ENCODE measurements around the gene ALPL.

ALPL gene

DNA sequence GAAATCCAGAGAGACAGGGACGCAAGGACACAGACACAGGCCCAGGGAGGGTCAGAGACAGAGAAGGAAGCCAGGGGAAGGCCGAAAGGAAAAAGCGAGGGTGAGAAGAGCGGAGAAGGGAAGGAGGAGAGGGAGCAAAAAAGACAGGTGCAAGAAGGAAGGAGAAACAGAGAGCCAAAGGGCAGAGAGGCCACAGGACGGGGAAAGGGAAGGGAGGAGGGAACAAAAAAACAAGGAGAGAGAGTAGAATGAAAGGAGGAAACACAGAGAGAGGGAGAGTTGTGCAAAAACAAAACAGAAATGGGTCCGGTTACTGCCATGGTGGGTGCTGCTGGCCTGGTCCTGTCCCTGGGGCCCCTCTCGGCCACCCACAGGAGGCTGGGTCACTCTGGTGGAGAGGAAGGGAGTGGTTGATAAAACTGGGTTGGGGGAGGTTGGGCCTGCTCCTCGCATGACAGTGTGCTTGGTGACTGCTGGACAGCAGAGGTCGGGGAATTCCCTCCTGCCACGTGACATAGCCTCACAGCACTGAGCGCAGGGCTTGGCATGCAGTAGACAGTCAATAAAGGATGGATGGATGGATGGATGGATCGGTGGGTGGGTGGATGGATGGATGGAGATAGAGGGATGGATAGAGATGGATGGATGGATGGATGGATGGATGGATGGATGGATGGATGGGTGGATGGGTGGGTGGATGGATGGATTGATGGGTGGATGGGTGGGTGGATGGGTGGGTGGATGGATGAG lies 95.2 kb downstream of the ALPL start:
- no peak for DNase-seq

DNA sequence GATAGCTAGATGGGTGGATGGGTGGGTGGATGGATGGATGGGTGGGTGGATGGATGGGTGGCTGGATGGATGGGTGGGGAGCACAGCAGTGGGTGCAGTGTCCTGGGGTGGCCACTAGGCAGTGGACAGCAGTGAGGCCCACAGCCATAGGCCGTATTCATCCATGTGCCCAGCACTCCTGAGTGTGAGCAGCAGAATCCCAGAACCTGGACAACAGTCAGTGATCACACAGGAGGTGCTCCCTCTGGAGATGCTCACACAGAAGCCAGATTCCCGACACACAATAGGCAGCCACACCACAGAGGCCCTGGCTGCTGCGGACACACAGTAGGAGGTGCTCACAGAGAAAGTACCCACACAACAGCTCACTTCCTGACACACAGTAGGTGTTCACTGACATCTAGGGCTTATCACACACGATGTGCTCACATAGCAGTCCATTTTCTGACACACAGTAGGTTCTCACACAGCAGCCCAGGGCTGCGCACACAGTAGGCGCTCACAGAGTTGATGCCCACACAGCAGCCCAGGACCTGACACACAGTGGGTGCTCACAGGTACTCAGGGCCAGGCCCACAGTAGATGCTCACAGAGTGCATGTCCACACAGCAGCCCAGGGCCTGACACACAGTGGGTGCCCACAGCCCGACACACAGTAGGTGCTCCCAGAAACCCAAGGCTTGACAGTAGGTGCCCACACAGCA lies 95.9 kb downstream of the ALPL start:
- no peak for DNase-seq

- DNase-seq, result no peak
Observed at GRCh38 chr1:21605964-21606705, 96.9 kb downstream of the ALPL start.

DNA sequence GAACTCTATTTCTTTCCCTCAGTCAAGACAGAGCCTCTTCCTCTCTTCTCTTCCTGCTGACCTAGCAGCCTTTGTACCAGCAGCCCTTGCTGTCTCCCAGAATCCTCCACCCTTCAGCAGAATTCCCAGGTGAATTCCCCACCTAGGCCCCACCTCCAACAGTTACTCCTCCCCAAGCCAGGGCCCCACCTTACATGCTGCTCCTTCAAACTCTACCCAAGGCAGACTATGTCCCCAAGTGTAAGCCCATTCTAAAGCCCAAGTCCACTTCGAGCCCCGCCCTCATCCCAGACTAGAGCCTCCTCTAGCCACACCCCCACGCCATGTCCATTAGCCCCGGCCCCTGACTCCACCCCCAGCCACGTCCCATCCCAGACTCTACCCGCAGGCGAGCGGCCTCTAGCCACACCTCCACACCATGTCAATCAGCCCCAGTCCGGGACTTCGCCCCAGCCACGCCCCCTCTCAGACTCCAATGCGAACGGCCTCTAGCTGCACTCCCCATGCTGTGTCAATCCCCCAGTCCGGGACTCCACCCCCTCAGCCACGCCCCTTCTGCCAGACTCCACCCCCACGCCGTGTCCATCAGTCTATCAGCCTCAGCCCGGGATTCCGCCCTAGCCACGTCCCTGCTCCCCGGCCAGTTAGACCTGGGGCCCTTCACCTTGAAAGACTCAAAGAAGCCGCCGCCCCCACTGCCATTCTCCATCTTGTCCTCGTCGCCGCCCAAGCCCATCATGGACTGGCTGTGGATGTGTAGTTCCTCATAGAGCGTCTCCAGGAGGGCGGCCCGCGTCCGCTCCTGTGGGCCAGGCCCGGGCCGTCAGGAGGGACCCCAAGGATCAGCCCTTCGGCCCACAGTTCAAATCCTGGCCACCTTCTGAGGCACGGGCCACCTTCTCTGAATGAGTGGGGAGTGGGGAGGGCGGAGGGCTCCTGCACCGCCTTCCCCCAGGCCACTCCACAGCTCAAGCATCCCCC lies 98.6 kb downstream of the ALPL start:
- peak; percentile 56 to 68 for DNase-seq

DNA sequence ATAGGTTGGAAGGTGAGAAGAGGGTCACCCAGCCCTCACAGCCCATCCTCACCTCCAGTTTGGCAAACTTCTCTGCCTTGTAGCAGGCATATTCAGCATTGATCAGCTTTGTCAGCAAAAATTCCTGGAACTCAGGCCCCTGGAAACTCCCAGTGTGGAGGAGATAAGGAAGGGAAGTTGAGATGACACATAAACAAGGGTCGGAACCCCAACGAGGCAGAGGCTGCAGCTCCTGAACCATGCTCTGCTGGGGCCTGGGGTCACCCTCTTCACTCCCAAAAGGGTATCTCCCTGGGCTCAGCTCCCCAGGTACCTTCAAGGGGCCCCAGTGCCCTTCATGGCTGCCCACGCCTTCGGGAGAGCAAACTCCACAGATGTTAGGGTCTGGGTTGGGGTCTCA lies 99.6 kb downstream of the ALPL start:
- DNase-seq, result no peak

GRCh38 chr1:21610027-21610426 lies 100.8 kb downstream of the ALPL start:
- no peak for DNase-seq

- DNase-seq, result no peak
Observed at GRCh38 chr1:21610989-21611785, 102.0 kb downstream of the ALPL start.

GRCh38 chr1:21612057-21612456 lies 102.8 kb downstream of the ALPL start:
- no peak for DNase-seq

GRCh38 chr1:21613072-21613867 lies 104.0 kb downstream of the ALPL start:
- no peak for DNase-seq

DNA sequence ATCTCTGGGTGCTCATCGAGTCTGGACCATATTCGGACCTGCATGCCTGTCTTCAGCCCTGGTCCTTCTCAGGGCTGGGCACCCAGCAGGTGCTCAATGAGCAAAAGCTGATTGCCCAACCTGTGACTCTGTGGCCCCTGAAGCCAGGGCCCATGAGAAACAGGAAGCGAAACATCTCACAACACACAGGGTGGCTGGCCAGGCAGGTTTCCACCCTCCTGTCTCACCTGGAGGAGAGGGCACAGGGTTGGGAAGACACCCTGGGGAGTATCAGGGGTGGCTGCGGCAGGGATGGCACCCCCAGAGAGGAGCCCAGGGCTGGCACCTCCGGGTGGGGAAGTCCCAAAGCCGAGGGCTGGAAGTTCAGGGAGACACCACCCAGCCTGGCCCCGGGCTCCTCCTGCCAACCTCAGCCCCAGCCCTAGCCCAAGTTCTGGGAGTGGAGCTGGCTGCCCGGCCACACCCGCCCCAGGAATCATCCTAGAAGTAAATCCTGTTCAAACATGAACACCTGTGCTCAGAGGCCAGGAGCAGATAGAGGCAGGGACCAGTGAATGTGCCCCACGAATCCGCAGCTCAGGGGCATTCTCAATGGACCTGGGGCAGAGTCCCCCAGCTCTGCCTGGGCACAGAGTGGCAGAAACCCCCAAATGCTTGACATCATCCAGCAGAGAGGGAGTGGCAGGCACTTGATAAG lies 105.3 kb downstream of the ALPL start:
- DNase-seq, result no peak

DNA sequence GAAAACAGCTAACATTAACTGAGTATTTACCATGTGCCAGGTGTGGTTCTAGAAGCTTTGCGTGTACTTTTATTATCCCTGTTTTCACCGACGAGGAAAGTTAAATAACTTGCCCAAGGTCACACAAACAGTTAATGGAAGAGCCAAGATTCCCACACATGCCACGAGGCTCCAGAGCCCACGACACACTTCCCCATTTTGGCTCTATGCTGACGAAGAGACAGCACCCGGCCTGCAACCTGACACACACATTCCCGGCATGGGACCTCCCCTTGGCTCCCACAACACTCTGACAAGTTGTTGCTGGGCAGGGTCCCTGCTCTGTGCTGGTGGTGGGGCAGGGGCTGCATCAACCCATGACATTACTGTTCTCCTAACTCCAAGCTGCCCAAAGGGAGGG lies 107.1 kb downstream of the ALPL start:
- DNase-seq, result no peak

DNA sequence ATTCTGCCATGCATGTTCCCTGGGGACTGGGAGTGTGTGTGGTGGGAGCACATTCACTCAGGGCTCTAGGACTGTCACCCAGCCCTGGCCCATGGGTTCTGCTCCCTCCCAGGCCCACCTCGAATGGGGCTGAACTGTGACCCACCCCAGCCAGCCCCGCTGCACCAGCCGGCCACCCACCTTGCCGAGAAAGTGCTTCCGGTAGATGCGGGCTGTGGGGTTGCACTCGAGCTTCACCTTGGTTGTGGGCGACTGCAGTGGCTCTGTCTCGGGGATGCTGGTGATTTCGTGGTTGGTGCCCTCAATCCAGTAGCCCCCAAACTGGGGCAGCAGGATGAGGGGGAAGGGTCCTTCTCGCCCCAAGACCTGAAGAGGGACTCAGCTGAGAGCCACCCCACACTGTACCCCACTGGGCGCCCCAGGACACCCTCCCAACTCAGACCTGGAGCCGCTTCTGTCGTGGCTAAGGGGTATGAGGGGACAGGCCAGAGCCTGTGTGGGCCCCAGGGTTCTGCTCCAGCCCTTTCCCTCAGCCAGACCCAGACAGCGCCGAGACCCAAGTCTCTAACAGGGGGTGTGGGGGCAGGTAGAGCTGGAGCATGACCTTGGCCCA lies 108.0 kb downstream of the ALPL start:
- no peak for DNase-seq

DNA sequence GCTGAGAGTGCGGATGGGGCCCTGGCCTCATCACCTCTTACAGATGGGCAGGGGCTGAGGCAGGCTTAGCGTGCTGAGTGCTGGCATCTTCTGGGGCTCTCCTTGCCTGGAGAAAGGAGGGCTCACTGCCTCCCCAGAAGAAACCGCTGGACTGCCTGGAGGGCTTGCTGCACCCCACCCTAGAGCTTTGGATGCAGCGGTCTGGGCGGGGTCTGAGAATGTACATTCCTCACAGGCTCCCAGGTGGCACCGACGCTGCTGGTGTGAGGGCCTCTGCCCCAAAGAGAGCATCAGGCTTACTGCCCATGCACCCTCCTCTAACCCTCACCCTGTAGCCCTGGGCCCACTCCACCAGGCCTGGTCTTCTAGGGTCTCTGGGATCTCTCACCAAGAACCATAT lies 108.8 kb downstream of the ALPL start:
- no peak for DNase-seq

DNA sequence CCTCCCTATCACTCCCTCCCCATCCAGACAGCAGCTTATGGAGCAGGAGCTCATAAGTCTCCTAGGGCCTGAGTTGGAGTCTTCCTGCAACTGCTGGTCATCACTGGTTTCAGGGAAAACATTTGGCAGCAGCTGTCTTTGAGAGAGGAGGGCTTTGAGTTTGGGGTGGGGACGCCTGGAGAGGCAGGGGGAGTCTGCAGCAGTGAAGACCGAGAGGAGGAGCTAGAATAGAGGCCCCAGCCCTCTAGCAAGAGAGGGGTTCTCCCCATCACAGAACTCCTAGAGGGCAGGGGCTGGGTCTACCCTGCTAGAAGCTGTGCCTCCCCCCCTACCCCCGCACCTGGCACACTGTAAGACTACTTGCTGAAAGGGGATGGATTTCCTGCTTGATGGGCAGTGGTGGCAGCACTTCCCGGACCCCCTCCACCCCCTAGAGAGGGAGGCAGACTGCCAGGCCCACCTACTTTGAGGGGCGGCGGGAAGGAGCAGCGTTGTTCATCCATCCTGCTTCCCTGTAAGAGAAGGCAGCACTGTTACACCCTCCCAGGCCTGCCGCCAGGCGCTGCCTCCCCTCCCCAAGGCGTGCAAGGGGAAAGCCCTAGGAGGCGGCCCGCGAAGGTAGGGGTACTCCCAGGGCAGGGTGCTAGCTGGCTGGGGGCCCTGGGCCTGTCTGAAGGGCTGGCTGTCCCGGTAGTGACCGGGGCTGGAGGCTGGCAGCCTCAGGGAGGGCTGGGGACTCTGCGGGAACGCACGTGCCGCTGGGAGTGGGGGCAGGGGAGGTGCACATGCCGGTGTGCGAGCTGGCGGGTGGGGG lies 109.5 kb downstream of the ALPL start:
- DNase-seq, result no peak

GRCh38 chr1:21619375-21619947 lies 110.2 kb downstream of the ALPL start:
- DNase-seq, result no peak

- no peak for DNase-seq
Observed at GRCh38 chr1:21620011-21620410, 110.8 kb downstream of the ALPL start.

DNA sequence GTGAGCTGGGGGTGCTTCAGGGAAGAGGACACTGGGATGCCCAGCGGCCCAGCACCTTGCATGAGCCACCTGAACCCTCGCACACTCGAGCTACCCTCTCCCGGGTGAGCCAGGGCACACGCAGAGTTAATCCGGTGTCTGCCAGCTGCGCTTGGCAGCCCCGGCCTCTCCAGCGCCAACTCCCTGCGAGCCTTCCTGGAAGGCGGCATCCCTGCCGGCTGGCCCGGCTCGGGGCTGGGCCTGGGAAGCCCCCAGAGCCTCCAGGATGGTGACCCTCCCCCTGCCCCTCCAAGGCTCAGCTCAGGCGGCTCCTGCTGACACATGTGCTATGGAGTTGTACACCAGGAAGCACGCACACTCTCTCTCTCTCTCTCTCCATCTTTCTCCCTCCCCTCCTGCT lies 111.3 kb downstream of the ALPL start:
- DNase-seq, result no peak

GRCh38 chr1:21621051-21621450 lies 111.8 kb downstream of the ALPL start:
- DNase-seq, result no peak

Data from stimulated activated CD4-positive, alpha-beta T cell treated with anti-CD3 and anti-CD28 coated beads, Interleukin-2, amount 100 ng/mL, for 24 hours (primary cell).